OCI-LY1 (cell line): Measurements from ENCODE around the gene SOX15.

ENCODE experiments used
- CTCF ChIP-seq: fragments of 200-600 bp; sonication (generic), shearing (Covaris generic); IDR thresholded peaks from 2 replicates; pipeline ENCODE4 v1.5.1; 2017; ENCODE audit warnings: mild to moderate bottlenecking, antibody characterized with exemption, low read length, moderate library complexity, mixed read lengths
- EZH2 ChIP-seq: fragments of 200-600 bp; sonication (generic), shearing (Covaris generic); IDR thresholded peaks from 2 replicates; pipeline ENCODE4 v1.8.0; 2017; ENCODE audit warnings: borderline replicate concordance, mixed run types, mild to moderate bottlenecking, antibody characterized with exemption, low read length, moderate library complexity, mixed read lengths

- TF ChIP-seq CTCF (no peak), EZH2 (no peak)
These were observed 20.7 kb upstream of the SOX15 start for GRCh38 chr17:7610641-7611040.
